H1 (cell line): Measurements from ENCODE around the gene CASQ1. TPM values are rescaled to one million over a fixed set of nuclear protein-coding genes. Genes with fewer than 3 reads are reported as not detected.

ENCODE experiments used
- CTCF ChIA-PET: fragments of 300-600 bp; sonication (Branson Sonifier 250); formaldehyde crosslinking; loops from one replicate; lab custom pipeline; 2021; ENCODE audit not compliant: partially characterized antibody; lab: Charles Lee
- POLR2A ChIA-PET: fragments of 300-600 bp; sonication (Branson Sonifier 250); formaldehyde crosslinking; loops from one replicate; lab custom pipeline; 2021; ENCODE audit warnings: inconsistent platforms; ENCODE audit not compliant: partially characterized antibody; lab: Charles Lee
- DNase-seq, 2 experiments: peaks; one replicate each; pipeline versions ENCODE4 v3.0.0 to v3.0.0-alpha.2; 2010 to 2022; ENCODE audit warnings: low spot score in 2 of 2, low read depth in 1 of 2, mixed read lengths in 1 of 2
- FAIRE-seq: peaks from 2 replicates; lab custom pipeline; 2011; peaks lifted over from hg19 to GRCh38; lab: Jason Lieb, UNC
- H2AFZ ChIP-seq: 2 replicates; pipeline ENCODE4 v1.8.1; 2012; ENCODE audit warnings: low read length, inconsistent platforms
- H2AK5ac ChIP-seq: 2 replicates; pipeline ENCODE4 v1.6.1; 2013; ENCODE audit warnings: low read depth, low read length
- H2BK120ac ChIP-seq: replicated peaks from 2 replicates; pipeline ENCODE3; 2013; ENCODE audit warnings: low read depth, low read length, inconsistent platforms
- H2BK12ac ChIP-seq: 2 replicates; pipeline ENCODE4 v1.6.1; 2013; ENCODE audit warnings: low read depth, low read length
- H2BK15ac ChIP-seq: 2 replicates; pipeline ENCODE4 v1.6.1; 2013; ENCODE audit warnings: low read length
- H2BK20ac ChIP-seq: 2 replicates; pipeline ENCODE4 v1.6.1; 2013; ENCODE audit warnings: low read length
- H2BK5ac ChIP-seq: 2 replicates; pipeline ENCODE4 v1.6.1; 2013; ENCODE audit warnings: low read depth, low read length
- H3K14ac ChIP-seq: 2 replicates; pipeline ENCODE4 v1.6.1; 2013; ENCODE audit warnings: inconsistent platforms; ENCODE audit not compliant: insufficient read length
- H3K18ac ChIP-seq: 2 replicates; pipeline ENCODE4 v1.6.1; 2013; ENCODE audit warnings: low read length; ENCODE audit errors: extremely low read depth
- H3K23ac ChIP-seq: 2 replicates; pipeline ENCODE4 v1.6.1; 2013; ENCODE audit warnings: inconsistent platforms; ENCODE audit not compliant: insufficient read length
- H3K23me2 ChIP-seq: 2 replicates; pipeline ENCODE4 v1.6.1; 2013; ENCODE audit warnings: low read depth, low read length
- H3K27ac ChIP-seq: 2 replicates; pipeline ENCODE4 v1.6.1; 2011; ENCODE audit warnings: low read depth, low read length, inconsistent platforms
- H3K27me3 ChIP-seq, 4 experiments: replicated peaks in 1 of 4; 1 replicate in 1 of 4; 2 replicates in 3 of 4; pipeline versions ENCODE4 v1.6.1 to v1.8.1; 2011 to 2013; ENCODE audit warnings: low read length in 3 of 4, mild to moderate bottlenecking in 3 of 4, inconsistent platforms in 2 of 4, mixed read lengths in 2 of 4, moderate library complexity in 1 of 4; ENCODE audit not compliant: control insufficient read depth in 3 of 4, insufficient read depth in 3 of 4; ENCODE audit errors: extremely low read depth in 1 of 4
- H3K36me3 ChIP-seq, 4 experiments: 2 replicates each; pipeline versions ENCODE4 v1.6.1 to v1.8.1; 2011 to 2013; ENCODE audit warnings: mild to moderate bottlenecking in 4 of 4, low read length in 3 of 4, moderate library complexity in 2 of 4, control low read depth in 1 of 4, inconsistent platforms in 1 of 4; ENCODE audit not compliant: insufficient read depth in 4 of 4, control insufficient read depth in 2 of 4
- H3K4ac ChIP-seq: replicated peaks from 2 replicates; pipeline ENCODE3; 2013; ENCODE audit warnings: low read length, low read depth, mixed read lengths, inconsistent platforms; ENCODE audit not compliant: insufficient read length
- H3K4me1 ChIP-seq, 4 experiments: replicated peaks in 1 of 4; 1 replicate in 1 of 4; 2 replicates in 3 of 4; pipeline versions ENCODE4 v1.6.1 to v1.8.1; 2011 to 2013; ENCODE audit warnings: low read length in 3 of 4, inconsistent platforms in 2 of 4, mixed read lengths in 1 of 4; ENCODE audit not compliant: insufficient read depth in 4 of 4, control insufficient read depth in 3 of 4
- H3K4me2 ChIP-seq, 2 experiments: 2 replicates each; pipeline versions ENCODE4 v1.6.1 to v1.8.1; 2011 to 2013; ENCODE audit warnings: low read depth in 2 of 2, low read length in 2 of 2, control low read depth in 1 of 2, inconsistent platforms in 1 of 2, mild to moderate bottlenecking in 1 of 2; ENCODE audit not compliant: insufficient read depth in 1 of 2
- H3K4me3 ChIP-seq, 4 experiments: fragments of 200-600, 300-600 bp in 1 of 4; sonication (generic), shearing (Covaris generic), sonication (Bioruptor Twin) in 1 of 4; 2 replicates each; pipeline versions ENCODE4 v1.5.1 to v1.8.1; 2011 to 2016; ENCODE audit warnings: low read length in 4 of 4, low read depth in 3 of 4, control low read depth in 2 of 4, inconsistent platforms in 2 of 4, mild to moderate bottlenecking in 2 of 4, mixed read lengths in 1 of 4, moderate library complexity in 1 of 4; ENCODE audit not compliant: insufficient read depth in 2 of 4; ENCODE audit errors: extremely low read depth in 1 of 4
- H3K56ac ChIP-seq: replicated peaks from 2 replicates; pipeline ENCODE3; 2013; ENCODE audit warnings: low read depth, mild to moderate bottlenecking, mixed read lengths, low read length, inconsistent platforms; ENCODE audit not compliant: insufficient read length
- H3K79me1 ChIP-seq: 2 replicates; pipeline ENCODE4 v1.6.1; 2013; ENCODE audit warnings: low read depth, low read length, control low read depth
- H3K79me2 ChIP-seq, 2 experiments: 2 replicates each; pipeline versions ENCODE4 v1.6.1 to v1.8.1; 2012 to 2013; ENCODE audit warnings: low read length in 2 of 2, mild to moderate bottlenecking in 2 of 2, inconsistent platforms in 1 of 2; ENCODE audit not compliant: insufficient read depth in 2 of 2, control insufficient read depth in 1 of 2
- H3K9ac ChIP-seq, 4 experiments: replicated peaks in 1 of 4; 1 replicate in 1 of 4; 2 replicates in 3 of 4; pipeline versions ENCODE4 v1.6.1 to v1.8.1; 2011 to 2013; ENCODE audit warnings: low read depth in 3 of 4, low read length in 3 of 4, control low read depth in 2 of 4, mild to moderate bottlenecking in 2 of 4, moderate library complexity in 2 of 4, inconsistent platforms in 1 of 4; ENCODE audit errors: extremely low read depth in 1 of 4
- H3K9me3 ChIP-seq, 2 experiments: 2 replicates each; pipeline versions ENCODE4 v1.6.1 to v1.8.1; 2012 to 2013; ENCODE audit warnings: mild to moderate bottlenecking in 2 of 2, moderate library complexity in 2 of 2, control low read depth in 1 of 2, inconsistent platforms in 1 of 2, low read depth in 1 of 2, low read length in 1 of 2, mixed read lengths in 1 of 2; ENCODE audit not compliant: insufficient read depth in 2 of 2
- H4K20me1 ChIP-seq, 2 experiments: replicated peaks in 1 of 2; 2 replicates each; pipeline versions ENCODE3 to v1.8.1; 2011 to 2013; ENCODE audit warnings: inconsistent platforms in 2 of 2, low read length in 2 of 2, mild to moderate bottlenecking in 1 of 2; ENCODE audit not compliant: insufficient read depth in 2 of 2, control insufficient read depth in 1 of 2
- H4K5ac ChIP-seq: 2 replicates; pipeline ENCODE4 v1.6.1; 2013; ENCODE audit warnings: low read length, low read depth, mixed read lengths, inconsistent platforms; ENCODE audit not compliant: insufficient read length
- H4K8ac ChIP-seq: 2 replicates; pipeline ENCODE4 v1.8.0; 2013; ENCODE audit warnings: mild to moderate bottlenecking, moderate library complexity, low read length, inconsistent platforms; ENCODE audit not compliant: insufficient read depth; ENCODE audit errors: extremely low read depth
- H4K91ac ChIP-seq: replicated peaks from 2 replicates; pipeline ENCODE3; 2013; ENCODE audit warnings: low read length, mixed read lengths, inconsistent platforms; ENCODE audit not compliant: insufficient read length
- BCL11A ChIP-seq, 2 experiments: IDR thresholded peaks; one replicate each; pipeline ENCODE4 v1.6.1; 2011; ENCODE audit warnings: low read depth in 2 of 2, low read length in 2 of 2, mild to moderate bottlenecking in 2 of 2
- CBX5 ChIP-seq: fragments of 300-800, 300-1000 bp; sonication (generic); IDR thresholded peaks from 2 replicates; pipeline ENCODE4 v1.7.1; 2016; ENCODE audit warnings: antibody characterized with exemption, low read length, low read depth
- CHD2 ChIP-seq: IDR thresholded peaks from 2 replicates; pipeline ENCODE4 v1.6.1; 2012; ENCODE audit warnings: low read length, improper control_type of control experiment
- GABPA ChIP-seq: IDR thresholded peaks from 2 replicates; pipeline ENCODE4 v1.6.1; 2011; ENCODE audit warnings: mild to moderate bottlenecking, low read length, moderate library complexity, borderline replicate concordance; ENCODE audit not compliant: insufficient read depth
- KDM5A ChIP-seq: fragments of 200-600 bp; IDR thresholded peaks from 2 replicates; pipeline ENCODE4 v1.7.1; 2012; ENCODE audit warnings: mild to moderate bottlenecking, low read length, inconsistent platforms, mixed read lengths
- MAFK ChIP-seq: IDR thresholded peaks from 2 replicates; pipeline ENCODE4 v1.6.1; 2012; ENCODE audit warnings: low read depth, mild to moderate bottlenecking, improper control_type of control experiment, low read length
- RBBP5 ChIP-seq: IDR thresholded peaks from 2 replicates; pipeline ENCODE4 v1.7.1; 2012; ENCODE audit warnings: low read depth, mild to moderate bottlenecking, inconsistent platforms, low read length, moderate library complexity, borderline replicate concordance
- polyA plus RNA-seq, 7 experiments: library from polyadenylated mRNA; depleted of rRNA in 3 of 7; stranded (reverse) in 5 of 7; unstranded in 2 of 7; fragments of >200 nt in 5 of 7; fragments of 200-250 nt in 2 of 7; gene quantifications; 1 replicate in 5 of 7; 2 replicates in 1 of 7; 4 replicates in 1 of 7; pipeline versions ENCODE4 v1.2.1 to v1.2.3, GENCODE V29; 2011 to 2013; ENCODE audit warnings: missing spikeins in 2 of 7, mixed read lengths in 2 of 7
- total RNA-seq: library from RNA; stranded (reverse); fragmentation: NEBNext Ultra II Directional; extraction: Animal tissue kit (Norgen Biotek cat#: 25700); gene quantifications from 2 replicates; pipeline ENCODE4 v1.2.1, GENCODE V29; 2021
- TF ChIP-seq, protein P1 (sequence below): IDR thresholded peaks from 2 replicates; pipeline ENCODE4 v1.6.1; 2011; ENCODE audit warnings: low read depth, mild to moderate bottlenecking, low read length; ENCODE audit not compliant: insufficient read depth
- TF ChIP-seq, protein P2 (sequence below): IDR thresholded peaks from 2 replicates; pipeline ENCODE4 v1.6.1; 2012; ENCODE audit warnings: low read length, inconsistent platforms

CASQ1 gene
- total and polyA plus RNA-seq, 2 of the 8 experiments (the other 6 are each of a cell fraction or from before 2014, with no cell fraction given), result 0.80 to 1.3 TPM

GRCh38 chr1:160221089-160221488, 30.7 kb downstream of the CASQ1 start:
- H3K23me2 ChIP-seq, result no peaks in the 10 kb centered on the region
- no peak overlapping the region for H3K27ac ChIP-seq

More at GRCh38 chr1:160221089-160221488, 30.7 kb downstream of the CASQ1 start:
- DNase-seq (no peak), FAIRE-seq (no peak)
- Histone ChIP-seq H2AK5ac (no peak overlapping the region), H3K14ac (no peak overlapping the region), H3K4me3 (no peak overlapping the region), H4K91ac (no peak overlapping the region), H3K9ac (no peak overlapping the region), H3K79me1 (no peaks in the 10 kb centered on the region), H2BK20ac (no peak overlapping the region), H3K79me2 (no peaks in the 10 kb centered on the region), H3K9me3 (no peaks in the 10 kb centered on the region), H3K56ac (no peak overlapping the region), H3K27me3 (no peaks in the 10 kb centered on the region), H3K23ac (no peak overlapping the region), H4K20me1 (peaks cover 3 to 4% of the 10 kb centered on the region in 2 experiments), H2BK120ac (no peak overlapping the region), H3K36me3 (peaks cover 26 to 86% (median 70%) of the 10 kb centered on the region in 4 experiments), H3K4me2 (no peak overlapping the region), H3K18ac (no peak overlapping the region), H2BK15ac (no peak overlapping the region), H2BK5ac (no peak overlapping the region), H2BK12ac (no peak overlapping the region), H3K4ac (no peak overlapping the region), H4K5ac (no peak overlapping the region), H4K8ac (no peak overlapping the region), H3K4me1 (no peaks in the 10 kb centered on the region), H2AFZ (no peak overlapping the region)
- no peak for TF ChIP-seq CHD2
- TF ChIP-seq, protein P1, sequence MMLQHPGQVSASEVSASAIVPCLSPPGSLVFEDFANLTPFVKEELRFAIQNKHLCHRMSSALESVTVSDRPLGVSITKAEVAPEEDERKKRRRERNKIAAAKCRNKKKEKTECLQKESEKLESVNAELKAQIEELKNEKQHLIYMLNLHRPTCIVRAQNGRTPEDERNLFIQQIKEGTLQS, result no peak
- no peak for TF ChIP-seq RBBP5
- TF ChIP-seq BCL11A (IDR thresholded peaks at IDR 0.05; ENCODE audit: low read depth in 2 of 2, low read length in 2 of 2), result no peak
- TF ChIP-seq, protein P2, sequence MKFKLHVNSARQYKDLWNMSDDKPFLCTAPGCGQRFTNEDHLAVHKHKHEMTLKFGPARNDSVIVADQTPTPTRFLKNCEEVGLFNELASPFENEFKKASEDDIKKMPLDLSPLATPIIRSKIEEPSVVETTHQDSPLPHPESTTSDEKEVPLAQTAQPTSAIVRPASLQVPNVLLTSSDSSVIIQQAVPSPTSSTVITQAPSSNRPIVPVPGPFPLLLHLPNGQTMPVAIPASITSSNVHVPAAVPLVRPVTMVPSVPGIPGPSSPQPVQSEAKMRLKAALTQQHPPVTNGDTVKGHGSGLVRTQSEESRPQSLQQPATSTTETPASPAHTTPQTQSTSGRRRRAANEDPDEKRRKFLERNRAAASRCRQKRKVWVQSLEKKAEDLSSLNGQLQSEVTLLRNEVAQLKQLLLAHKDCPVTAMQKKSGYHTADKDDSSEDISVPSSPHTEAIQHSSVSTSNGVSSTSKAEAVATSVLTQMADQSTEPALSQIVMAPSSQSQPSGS, result no peak
- no peak for TF ChIP-seq GABPA
- TF ChIP-seq CBX5, result no peak
- TF ChIP-seq KDM5A, result no peak
- TF ChIP-seq MAFK, result no peak
- CTCF ChIA-PET, result interaction anchor here (0.6 to 7.4 kb wide), 25 partner anchors 7 to 163 kb away, joined by 3 to 105 read pairs (median 10); partner anchors contain the start of genes CASQ1 and PEA15
- POLR2A ChIA-PET, result interaction anchor here (0.8 to 5.1 kb wide), 7 partner anchors 8 to 120 kb away, joined by 3 to 44 read pairs (median 4); partner anchors contain the start of gene DCAF8
